Body of pancreas (tissue), 4 donors: Measurements from ENCODE around the gene OPN5.

Experiments
- CTCF ChIP-seq, 7 experiments: fragments of 450-650 bp in 4 of 7; fragments of 200-600 bp in 3 of 7; sonication (generic) in 3 of 7; IDR thresholded peaks; one replicate each; pipeline ENCODE4 v1.5.1; 2016 to 2019; ENCODE audit warnings: antibody characterized with exemption in 7 of 7
- POLR2A ChIP-seq, 3 donors: fragments of 450-650 bp; IDR thresholded peaks; one replicate each; pipeline ENCODE4 v1.6.1; 2016; ENCODE audit warnings: antibody characterized with exemption in 3 of 3, mild to moderate bottlenecking in 2 of 3

- TF ChIP-seq CTCF (IDR thresholded peaks at IDR 0.05) (no peak), POLR2A (IDR thresholded peaks at IDR 0.05) (no peak)
Measured at GRCh38 chr6:47740714-47741113, 41.1 kb upstream of the OPN5 start.
